Inferior parietal cortex (tissue), 1 donor: ENCODE results near the gene TMEM41A.
A peak's percentile ranks its signal among the peaks of the same experiment; 100 is the strongest.

Source experiments
- DNase-seq: peaks from one replicate; pipeline ENCODE4 v3.0.0-alpha.2; 2016; ENCODE audit errors: extremely low spot score

The TMEM41A gene

GRCh38 chr3:185498503-185499396, at the start of gene TMEM41A:
Gene TMEM41A (minus strand): TSS chr3:185499035. CDS start chr3:185498961, 74 bp downstream.
- peak; percentile 88 for DNase-seq

GRCh38 chr3:185540695-185541094, 41.9 kb upstream of the TMEM41A start:
- DNase-seq, result no peak

- DNase-seq, result no peak
Observed at GRCh38 chr3:185539934-185540333, 41.1 kb upstream of the TMEM41A start.

- DNase-seq, result no peak
Observed at GRCh38 chr3:185537369-185537970, 38.6 kb upstream of the TMEM41A start.

- no peak for DNase-seq
Observed at GRCh38 chr3:185534511-185534910, 35.7 kb upstream of the TMEM41A start.

- no peak for DNase-seq
Observed at GRCh38 chr3:185532901-185533300, 34.1 kb upstream of the TMEM41A start.

- DNase-seq, result no peak
Observed at GRCh38 chr3:185530856-185531255, 32.0 kb upstream of the TMEM41A start.

GRCh38 chr3:185528532-185528931, 29.7 kb upstream of the TMEM41A start:
- no peak for DNase-seq

GRCh38 chr3:185527364-185527763, 28.5 kb upstream of the TMEM41A start:
- DNase-seq, result no peak

GRCh38 chr3:185526349-185526951, 27.6 kb upstream of the TMEM41A start:
- no peak for DNase-seq

- DNase-seq, result no peak
Observed at GRCh38 chr3:185521349-185522138, 22.7 kb upstream of the TMEM41A start.

GRCh38 chr3:185519021-185519420, 20.2 kb upstream of the TMEM41A start:
- DNase-seq, result no peak

GRCh38 chr3:185517387-185518130, 18.7 kb upstream of the TMEM41A start:
- no peak for DNase-seq

GRCh38 chr3:185511711-185512110, 12.9 kb upstream of the TMEM41A start:
- no peak for DNase-seq

- no peak for DNase-seq
Observed at GRCh38 chr3:185508335-185508991, 9.6 kb upstream of the TMEM41A start.

GRCh38 chr3:185507883-185508282, 9.0 kb upstream of the TMEM41A start:
- DNase-seq, result no peak

GRCh38 chr3:185504636-185505035, 5.8 kb upstream of the TMEM41A start:
- DNase-seq, result no peak

- no peak for DNase-seq
Observed at GRCh38 chr3:185503521-185503920, 4.7 kb upstream of the TMEM41A start.

- DNase-seq, result no peak
Observed at GRCh38 chr3:185502987-185503386, 4.2 kb upstream of the TMEM41A start.

GRCh38 chr3:185490241-185490640, 8.6 kb downstream of the TMEM41A start:
- DNase-seq, result no peak

GRCh38 chr3:185489462-185489861, 9.4 kb downstream of the TMEM41A start:
- no peak for DNase-seq
